Measurements from ENCODE around the gene GINS3. TPM values are rescaled to one million over a fixed set of nuclear protein-coding genes. Genes with fewer than 3 reads are reported as not detected.

GINS3 gene
- total and polyA plus RNA-seq, 10 of the 15 experiments (the other 5 are each of a cell fraction or from before 2014, with no cell fraction given) = 13.6 to 22.4 (median 15.6) TPM

DNA sequence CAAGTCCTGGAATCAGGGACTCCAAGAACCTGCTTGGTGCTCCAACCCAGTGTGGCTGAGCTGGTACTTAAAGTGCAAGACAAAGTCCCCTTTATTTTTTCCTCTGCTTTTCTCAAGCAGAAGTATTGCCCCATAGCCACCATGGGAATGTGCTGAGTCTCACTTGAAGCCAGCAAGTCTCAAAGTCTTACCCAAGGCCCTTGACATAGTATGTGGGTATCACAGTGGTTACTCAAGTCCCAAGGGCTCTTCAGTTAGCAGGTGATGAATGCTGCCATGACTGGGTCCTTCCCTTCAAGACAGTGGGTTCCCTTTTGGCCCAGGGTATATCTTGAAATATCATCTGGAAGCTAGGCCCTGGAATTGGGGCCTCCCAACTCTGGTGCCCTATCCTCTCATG lies 30.5 kb upstream of the GINS3 start (continued):
- TF ChIP-seq, protein P1, sequence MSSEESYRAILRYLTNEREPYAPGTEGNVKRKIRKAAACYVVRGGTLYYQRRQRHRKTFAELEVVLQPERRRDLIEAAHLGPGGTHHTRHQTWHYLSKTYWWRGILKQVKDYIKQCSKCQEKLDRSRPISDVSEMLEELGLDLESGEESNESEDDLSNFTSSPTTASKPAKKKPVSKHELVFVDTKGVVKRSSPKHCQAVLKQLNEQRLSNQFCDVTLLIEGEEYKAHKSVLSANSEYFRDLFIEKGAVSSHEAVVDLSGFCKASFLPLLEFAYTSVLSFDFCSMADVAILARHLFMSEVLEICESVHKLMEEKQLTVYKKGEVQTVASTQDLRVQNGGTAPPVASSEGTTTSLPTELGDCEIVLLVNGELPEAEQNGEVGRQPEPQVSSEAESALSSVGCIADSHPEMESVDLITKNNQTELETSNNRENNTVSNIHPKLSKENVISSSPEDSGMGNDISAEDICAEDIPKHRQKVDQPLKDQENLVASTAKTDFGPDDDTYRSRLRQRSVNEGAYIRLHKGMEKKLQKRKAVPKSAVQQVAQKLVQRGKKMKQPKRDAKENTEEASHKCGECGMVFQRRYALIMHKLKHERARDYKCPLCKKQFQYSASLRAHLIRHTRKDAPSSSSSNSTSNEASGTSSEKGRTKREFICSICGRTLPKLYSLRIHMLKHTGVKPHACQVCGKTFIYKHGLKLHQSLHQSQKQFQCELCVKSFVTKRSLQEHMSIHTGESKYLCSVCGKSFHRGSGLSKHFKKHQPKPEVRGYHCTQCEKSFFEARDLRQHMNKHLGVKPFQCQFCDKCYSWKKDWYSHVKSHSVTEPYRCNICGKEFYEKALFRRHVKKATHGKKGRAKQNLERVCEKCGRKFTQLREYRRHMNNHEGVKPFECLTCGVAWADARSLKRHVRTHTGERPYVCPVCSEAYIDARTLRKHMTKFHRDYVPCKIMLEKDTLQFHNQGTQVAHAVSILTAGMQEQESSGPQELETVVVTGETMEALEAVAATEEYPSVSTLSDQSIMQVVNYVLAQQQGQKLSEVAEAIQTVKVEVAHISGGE (CRISPR knock-in tag; IDR thresholded peaks at IDR 0.05) = no peak
- TF ChIP-seq, protein P2, sequence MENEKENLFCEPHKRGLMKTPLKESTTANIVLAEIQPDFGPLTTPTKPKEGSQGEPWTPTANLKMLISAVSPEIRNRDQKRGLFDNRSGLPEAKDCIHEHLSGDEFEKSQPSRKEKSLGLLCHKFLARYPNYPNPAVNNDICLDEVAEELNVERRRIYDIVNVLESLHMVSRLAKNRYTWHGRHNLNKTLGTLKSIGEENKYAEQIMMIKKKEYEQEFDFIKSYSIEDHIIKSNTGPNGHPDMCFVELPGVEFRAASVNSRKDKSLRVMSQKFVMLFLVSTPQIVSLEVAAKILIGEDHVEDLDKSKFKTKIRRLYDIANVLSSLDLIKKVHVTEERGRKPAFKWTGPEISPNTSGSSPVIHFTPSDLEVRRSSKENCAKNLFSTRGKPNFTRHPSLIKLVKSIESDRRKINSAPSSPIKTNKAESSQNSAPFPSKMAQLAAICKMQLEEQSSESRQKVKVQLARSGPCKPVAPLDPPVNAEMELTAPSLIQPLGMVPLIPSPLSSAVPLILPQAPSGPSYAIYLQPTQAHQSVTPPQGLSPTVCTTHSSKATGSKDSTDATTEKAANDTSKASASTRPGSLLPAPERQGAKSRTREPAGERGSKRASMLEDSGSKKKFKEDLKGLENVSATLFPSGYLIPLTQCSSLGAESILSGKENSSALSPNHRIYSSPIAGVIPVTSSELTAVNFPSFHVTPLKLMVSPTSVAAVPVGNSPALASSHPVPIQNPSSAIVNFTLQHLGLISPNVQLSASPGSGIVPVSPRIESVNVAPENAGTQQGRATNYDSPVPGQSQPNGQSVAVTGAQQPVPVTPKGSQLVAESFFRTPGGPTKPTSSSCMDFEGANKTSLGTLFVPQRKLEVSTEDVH (IDR thresholded peaks at IDR 0.05; ENCODE audit: low read depth, partially characterized antibody) = no peak
- TF ChIP-seq POLR2AphosphoS5 (IDR thresholded peaks at IDR 0.05; ENCODE audit: low read length) (no peak), EP300 (IDR thresholded peaks at IDR 0.05; ENCODE audit: borderline replicate concordance in 1 of 2, control insufficient read depth in 1 of 2, low read depth in 2 of 2, low read length in 2 of 2) (no peak), RELA (IDR thresholded peaks at IDR 0.05; ENCODE audit: borderline replicate concordance, partially characterized antibody) (no peak), HSF1 (IDR thresholded peaks at IDR 0.05; ENCODE audit: low read depth, low read length) (no peak)
